GM18867 (cell line): ENCODE results near the gene TTC39A.
A peak's percentile ranks its signal among the peaks of the same experiment; 100 is the strongest.

Experiments used
- ATAC-seq: cut with Tn5 transposase; IDR thresholded peaks from one replicate; pipeline ENCODE4 v1.9.1; 2021; ENCODE audit warnings: mild to moderate bottlenecking, moderate library complexity; ENCODE audit not compliant: unreplicated experiment

TTC39A gene

DNA sequence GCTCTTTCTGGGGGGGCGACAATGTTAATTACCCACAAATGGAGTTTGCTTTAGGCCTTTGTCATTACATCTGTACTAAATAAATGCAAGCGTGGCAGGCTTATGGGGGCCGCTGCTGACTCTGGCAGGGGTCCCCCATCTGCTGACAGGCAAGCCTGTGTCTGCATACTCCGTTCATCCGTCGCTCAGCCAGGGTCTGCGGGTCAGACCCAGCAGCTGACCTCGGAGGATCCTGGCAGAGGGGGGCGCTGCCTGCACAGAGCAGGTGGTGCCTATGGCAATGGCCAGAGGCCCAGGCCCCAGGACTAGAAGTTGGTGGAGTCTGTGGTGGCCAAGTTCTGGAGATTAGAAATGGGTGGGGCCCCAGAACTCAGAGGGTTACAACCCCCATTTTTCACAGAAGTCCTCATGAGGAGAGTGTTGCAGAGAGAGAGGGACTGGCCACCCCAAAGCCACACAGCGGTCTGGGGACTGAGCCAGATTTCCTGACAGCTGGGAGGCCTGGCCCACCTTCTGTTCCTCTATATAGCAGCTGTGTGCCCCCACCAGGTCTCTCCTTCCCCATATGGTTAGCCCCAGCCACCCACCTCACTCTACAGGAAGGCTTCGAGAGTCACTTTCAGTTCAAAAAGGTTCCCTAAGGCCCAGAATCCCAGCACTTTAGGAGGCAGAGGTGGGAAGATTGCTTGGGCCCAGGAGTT is 31.0 kb downstream of the TTC39A start:
- ATAC-seq: no peak

DNA sequence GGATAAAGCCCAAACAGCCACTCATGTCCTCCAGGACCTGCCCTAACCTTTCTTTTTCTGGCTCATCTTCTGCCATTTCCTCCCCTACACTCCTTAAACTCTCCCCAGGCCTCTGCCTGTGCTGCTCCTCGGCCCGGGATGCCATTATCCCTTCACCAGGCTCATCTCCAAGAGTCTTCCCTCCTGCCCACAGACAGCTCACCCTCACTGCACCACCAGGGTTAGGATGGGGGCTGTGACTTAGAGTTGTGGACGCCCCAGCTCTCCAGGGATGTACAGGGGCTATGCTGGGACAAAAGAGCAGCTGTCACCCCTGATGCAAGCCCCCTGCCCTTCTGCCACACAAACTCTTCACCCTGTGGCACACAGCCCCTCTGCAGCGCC is 32.0 kb downstream of the TTC39A start:
- no peak for ATAC-seq

DNA sequence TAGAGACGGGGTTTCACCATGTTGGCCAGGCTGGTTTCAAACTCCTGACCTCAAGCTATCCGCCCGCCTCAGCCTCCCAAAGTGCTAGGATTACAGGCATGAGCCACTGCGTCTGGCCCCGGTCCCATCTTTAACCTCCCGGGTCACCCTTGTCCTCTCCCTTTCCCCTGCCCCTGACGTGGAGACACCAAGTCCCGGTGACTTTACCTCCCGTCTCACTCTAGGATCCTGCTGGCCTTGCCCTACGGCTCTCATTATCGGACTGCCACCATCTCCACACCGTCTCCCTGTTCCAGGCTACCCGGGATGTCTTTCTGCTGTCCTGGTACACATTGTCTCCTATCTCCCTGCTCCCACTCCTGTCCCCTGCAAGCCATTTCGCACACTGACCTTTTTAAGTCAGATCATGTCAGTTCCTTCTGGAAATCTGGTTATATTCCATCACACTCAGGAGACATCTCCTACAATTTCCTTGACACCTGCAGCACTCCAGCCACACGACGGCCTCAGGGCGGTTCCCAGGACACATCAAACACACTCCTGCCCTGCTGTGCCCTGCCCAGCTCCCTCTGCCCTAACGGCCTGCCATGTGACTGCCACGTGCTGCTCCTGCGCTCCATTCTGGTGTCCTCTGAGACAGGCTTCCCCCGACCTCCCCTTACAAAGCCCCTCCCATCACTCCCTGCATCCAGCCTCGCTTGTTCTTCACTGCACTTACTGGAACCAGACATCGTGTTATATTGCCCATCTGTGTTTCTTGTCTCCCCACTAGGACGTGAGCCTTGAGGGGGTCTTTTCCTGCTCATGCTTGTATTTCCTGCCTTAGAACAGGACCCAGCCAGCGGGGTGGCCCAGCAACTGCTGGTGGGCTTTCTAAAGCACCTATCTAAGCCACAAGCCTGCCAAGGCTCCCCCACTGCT is 32.7 kb downstream of the TTC39A start:
- no peak for ATAC-seq

DNA sequence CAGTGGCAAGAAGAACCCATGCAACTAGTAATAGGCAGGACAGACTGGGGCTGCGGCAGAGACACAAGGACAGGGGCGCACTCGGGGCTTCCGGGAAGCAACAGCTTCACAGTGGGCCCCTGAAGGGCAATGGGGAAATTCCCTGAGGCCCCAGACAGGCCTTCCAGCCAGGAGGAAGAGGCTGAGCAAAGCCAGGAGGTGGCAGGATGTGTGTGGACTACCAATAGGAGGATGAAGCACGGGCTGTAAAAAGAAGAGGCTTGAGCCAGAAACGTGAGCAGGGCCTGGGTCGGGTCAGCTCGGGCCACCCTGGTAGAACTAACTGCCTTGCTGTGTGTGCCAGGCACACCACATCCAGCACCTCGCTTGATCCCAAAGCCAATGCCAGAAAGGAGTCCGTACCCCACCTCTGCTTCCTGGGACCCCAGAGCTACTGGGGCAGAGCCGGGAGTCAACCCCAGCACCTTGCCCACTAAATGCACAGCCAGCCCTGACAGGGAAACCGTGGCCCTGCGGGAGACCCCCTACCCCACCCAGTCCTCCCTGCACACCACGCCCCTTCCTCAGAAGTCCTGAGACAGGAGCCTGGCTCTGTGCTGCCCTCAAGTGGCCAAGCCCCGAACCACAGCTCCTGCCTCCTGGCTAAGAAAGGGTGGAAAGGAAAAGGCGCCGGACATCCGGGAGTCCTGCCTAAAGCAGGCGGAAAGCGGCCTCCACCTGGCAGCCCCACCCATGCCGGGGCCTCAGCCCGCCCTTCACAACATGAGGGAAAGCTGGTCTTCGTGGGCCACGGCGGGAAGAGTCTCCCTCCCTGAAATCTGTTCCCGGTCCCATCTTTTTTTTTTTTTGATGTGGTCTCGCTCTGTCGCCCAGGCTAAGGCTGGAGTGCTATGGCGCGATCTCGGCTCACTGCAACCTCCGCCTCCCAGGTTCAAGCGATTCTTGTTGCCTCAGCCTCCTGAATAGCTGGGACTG is 33.7 kb downstream of the TTC39A start:
- ATAC-seq: peak; percentile 67

DNA sequence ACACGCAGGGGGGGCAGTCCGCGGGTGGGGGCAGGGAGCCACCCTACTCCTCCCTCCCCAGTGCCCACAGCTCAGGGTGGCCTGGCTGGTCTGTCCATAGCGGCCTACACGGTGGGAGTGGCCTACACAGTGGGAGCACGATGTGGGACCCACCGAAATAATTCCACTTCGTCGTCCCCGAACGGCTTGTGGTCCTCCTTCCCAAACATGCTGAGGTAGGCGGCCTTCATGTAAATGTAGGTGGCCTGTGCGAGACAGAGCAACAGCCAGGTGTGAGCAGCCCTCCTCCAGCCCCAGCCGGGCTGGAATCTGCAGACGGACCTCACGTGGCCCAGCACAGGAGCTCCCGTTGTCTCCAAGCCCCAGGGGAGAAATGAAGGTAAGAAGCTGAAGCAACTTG is 34.4 kb downstream of the TTC39A start:
- no peak for ATAC-seq

DNA sequence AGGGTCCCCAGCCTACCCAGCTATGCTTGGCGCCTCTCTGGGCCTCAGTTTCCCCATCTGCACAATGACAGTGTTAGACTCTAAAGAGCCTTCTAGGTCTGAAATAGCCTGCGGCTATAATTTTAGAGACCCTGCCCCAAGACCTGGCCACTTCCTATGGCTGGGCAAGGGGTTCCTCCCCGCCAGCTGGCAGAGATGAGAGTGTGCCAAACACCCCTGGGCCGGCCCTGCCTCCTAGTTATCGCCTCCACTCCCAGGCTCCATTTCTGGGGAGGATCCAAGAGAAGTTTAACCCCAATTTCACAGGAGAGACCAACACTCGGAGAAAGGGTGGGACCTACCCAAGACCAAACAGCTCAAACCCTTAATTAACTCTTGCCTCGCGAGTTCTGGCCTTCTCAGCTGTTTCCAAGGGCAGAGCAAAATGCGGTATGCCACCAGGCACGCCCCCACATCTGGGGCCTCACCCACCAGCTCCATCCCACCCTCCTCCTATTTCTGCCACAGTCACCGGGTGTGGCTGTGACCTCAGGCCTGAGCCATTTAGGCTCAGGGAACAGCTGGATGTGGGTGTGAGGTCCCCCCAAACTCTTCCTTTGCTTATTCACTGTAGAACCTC is 35.7 kb downstream of the TTC39A start:
- ATAC-seq: no peak

DNA sequence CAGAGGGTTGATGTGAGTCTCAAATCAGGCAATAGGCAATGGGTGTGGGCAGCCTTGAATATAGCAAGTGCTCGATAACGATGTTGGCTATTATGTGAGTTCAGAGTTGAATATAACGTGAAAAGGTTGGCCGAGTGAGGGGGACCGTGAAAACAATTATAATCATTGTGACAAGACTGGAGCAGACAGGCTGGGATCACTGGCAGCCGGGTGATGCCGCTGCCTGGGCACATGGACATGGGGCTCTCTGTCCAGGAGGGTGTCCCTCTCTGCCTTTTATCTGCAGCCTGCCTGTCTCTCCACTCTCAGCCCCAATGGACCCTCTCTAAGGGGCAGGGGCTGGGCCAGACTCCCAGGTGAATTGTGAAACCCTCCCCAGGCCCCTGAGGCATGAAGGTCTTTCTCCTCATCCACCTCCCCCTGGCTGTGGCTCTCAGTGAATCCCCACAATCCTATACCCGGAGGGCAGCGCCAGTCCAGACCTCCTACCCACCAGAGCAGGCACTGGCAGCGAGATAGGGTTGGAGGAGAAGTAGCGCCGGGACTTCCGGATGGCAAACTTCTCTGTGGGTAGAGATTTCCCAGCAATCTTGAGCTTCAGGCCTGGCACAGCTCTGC is 36.4 kb downstream of the TTC39A start:
- no peak for ATAC-seq

DNA sequence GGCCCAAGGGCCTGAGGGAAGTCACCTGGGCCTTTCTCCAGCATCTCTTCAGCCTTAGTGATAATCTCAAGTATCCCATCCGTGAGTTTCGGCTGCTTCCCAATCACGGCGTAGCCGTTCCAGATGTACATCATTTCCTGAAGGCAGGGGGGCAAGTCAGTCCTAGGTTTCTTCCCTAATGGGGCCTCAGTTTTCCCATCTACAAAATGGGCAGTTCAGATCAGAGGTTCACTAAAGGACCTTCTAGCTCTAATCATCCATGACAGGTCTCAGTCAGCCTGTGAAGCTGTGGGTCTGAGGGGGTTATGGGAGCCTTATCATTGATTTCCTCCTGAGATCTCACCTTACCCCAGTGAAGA is 39.9 kb downstream of the TTC39A start:
- no peak for ATAC-seq

DNA sequence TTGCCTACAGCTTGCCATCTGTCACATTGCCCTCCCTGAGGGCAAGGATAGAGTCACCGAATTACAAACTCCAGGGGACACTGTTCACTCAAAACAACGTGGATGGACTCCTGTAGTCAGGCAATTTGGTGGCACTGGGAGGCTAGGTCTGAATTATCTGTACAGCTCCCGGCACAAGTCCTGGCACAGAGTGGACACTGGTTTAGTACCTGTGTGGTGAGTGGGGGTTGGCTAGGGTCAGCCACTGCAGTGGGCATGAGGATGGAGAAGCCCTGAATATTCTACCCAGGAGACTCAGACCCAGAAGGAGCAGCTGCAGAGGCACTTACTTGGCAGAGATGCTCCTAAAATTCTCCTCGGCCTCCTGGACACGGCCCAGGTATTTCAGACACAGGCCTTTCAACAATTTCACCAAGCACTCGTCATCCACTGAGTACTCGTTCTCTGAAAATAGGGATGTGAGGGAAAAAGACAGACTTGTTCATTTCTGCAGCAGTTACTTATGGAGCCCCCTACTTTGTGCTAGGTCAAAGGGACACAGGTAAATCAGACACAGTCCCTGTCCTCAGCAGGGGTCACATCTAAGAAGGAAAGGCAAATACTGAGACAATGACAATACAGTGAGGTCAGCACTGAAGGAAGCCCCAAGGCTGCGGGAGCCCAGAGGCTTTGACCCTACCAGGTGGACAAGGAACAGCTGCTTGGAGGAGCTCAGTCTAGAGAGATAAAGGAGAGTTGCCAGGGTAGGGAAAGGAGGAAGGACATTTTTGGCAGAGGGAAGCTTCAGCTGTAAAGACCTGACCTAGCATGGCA is 40.5 kb downstream of the TTC39A start:
- ATAC-seq: no peak

DNA sequence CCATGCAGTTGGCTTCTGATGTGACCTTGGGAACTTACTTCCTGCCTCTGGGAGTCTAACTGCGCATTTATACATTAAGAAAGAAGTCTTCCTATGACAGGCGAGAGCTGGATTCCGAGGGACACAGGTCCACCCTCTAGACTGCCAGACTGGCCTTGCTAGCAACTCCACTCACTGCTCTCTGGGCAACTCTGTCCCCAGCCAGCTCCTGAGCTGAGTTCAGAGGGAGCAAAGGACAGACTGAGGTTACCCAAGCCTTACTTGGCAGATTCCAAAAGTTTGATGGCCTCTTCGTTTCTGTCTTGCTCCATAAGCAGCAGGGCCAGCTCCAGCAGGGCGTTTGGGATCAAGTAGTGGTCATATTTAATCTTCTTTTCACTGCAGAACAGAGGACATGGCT is 41.8 kb downstream of the TTC39A start:
- ATAC-seq: no peak

DNA sequence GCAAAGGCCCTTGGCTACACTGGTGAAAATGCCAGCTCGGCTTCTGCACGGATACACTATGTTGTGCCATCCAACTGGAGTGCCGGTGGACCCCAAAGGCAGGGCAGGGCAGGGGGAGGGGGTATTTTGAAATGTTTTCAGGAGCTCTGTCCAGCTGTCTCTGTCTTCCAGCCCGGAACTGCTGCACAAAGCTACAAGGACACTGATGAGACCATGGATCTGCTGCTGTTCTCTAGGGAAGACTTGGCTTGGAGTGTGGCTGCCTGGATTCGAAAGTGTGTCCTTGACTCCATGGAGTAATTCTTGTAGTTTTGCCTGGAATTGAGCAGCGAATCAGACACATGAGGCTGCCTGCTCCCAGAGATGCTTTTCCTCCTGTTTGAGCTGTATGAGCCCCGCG is 42.4 kb downstream of the TTC39A start:
- no peak for ATAC-seq

DNA sequence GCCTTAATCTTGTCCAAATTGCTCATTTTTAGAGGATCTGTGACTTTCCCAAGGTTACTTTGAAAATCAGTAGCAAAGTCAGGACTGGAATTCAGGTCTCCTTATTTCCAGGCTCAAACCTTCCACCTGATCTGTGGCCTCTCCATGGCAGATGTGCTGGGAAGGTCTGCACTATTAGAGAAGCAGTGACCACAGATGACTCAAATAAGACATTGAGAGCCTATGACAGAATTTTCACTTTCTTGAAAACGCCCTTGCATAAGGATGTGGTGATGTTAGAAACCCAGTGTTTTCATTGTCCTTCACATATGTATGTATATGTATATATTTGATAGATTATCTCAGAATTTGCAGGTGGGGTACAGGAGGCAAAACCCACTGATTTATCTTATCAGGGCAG is 45.3 kb downstream of the TTC39A start:
- peak; percentile 90 for ATAC-seq

DNA sequence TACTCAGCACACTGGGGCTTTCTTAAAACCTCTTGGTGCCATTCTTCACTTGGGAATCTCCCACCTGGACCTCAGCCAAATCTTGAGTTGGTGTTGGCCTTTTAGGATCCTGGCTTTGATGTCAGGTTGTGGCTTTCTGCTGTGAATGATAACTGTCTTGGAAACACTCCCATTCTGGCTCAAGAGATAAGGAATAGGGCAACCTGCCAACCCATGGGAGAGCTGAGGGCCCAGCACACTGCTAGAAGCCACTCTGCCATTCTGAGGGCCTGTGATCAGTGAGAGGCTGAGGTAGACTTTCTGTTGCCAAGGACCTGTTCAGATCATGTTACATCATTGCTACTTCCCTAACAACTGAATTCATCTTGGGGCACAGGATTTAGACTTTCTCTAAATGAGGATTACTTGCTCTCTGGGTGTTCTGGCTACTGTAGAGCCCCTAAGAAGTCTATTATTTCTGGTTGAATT is 45.8 kb downstream of the TTC39A start:
- peak; percentile 50 for ATAC-seq

DNA sequence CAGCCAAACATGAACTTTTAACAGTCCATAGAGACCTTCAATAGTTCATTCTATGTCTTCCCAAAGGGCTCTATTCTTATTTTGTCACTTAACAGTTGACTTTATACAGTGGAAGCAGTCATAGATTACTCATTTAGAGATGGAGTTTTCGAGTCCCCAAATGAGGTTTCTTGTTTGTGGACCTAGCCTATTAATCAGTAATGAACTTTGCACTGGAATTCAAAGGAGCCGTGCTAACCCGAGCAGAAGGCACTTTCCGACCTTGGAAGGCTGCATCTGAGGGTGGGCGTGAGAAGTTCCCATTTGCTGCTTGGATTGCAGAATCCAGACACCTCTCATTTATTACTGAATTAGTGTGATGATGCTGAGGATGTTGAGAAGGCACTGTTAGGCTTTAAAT is 46.4 kb downstream of the TTC39A start:
- no peak for ATAC-seq

DNA sequence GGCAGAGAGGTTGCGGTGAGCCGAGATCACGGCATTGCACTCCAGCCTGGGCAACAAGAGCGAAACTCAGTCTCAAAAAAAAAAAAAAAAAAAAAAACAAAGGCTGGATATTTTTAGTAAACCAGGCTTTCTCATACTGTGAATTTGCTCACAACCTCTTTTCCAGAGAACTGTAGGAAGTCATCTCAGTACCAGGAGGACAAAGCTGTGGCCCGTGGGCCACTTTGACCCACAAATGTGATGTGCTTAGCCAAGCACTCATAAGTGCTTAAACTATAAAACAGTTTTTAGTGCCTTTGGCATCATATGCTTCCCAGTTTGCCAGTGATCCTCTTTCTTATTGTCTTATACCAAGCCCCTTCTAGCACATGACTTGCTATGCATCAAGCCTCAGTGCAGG is 47.8 kb downstream of the TTC39A start:
- ATAC-seq: no peak

DNA sequence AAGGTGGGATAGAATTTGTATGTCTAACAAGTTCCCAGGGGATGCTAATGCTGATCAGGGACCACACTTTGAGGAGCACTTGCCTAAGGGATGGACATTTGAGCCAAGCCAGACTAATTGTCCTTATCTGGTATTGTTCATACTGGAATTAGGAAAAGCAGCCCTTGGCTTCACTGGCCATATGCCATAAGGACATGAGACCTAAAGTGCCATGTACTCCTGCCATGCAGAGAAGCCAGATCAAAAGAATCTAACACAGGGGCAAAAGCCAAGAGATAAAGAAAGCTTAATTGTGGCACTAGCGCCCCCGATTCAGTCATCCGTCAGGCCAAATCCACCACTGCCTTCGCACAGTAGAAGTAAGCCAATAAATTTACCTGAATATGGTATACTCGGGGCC is 48.6 kb downstream of the TTC39A start:
- ATAC-seq: no peak

DNA sequence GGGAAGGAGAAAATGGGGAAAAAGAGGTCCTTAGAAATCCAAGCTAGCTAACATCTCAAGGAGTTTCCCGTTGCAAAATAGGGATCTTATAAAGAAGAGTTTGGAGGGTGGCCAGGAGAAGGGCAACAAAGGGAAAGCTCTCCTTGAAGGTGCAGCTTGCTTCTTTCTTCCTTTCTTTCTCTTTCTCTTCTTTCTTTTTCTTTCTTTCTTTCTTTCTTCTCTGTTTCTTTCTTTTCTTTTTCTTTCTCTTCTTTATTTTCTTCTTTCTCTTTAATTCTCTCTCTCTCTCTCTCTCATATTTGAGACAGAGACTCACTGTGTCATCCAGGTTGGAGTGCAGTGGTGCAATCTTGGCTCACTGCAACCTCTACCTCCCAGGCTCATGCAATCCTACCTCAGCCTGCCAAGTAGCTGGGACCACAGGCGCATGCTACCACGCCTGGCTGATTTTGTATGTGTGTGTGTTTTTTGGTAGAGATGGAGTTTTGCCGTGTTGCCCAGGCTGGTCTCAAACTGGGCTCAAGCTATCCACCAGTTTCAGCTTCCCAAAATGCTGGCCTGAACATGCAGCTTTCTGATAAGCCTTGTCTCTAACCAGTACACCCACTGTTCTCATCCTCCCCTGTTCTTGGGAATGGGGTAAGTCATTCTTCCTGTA is 49.9 kb downstream of the TTC39A start:
- no peak for ATAC-seq

DNA sequence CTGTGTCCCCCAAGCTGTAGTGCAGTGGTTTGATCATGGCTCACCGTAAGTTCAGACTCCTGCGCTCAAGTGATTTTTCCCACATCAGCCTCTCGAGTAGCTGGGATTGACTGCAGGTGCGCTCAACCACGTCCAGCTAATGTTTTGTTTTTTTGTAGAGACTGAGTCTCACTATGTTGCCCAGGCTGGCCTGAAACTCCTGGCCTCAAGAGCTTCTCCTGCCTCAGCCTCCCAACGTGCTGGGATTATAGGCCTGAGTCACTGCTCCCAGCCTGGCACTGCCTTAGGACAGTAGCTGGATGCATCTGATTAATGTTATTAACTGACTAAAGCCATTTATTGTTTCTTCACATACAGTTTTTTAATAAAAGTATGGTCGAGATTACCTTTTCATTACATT is 54.1 kb downstream of the TTC39A start:
- ATAC-seq: no peak

DNA sequence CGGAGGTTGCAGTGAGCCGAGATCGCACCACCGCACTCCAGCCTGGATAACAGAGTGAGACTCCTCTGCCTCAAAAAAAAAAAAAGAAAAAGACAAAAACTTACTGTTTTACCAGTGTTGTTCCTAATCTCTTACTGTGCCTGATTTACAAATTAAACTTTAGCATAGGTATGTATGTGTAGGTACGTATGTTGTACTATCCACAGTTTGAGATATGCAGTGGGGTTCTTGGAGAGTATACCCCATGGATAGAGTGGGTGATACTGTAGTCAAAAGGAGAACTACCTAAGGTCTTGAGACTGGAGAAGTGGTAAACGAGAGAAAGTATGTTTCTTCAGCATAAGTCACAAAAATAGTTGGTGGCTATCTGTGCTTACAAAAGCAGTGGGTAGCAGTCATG is 55.7 kb downstream of the TTC39A start:
- no peak for ATAC-seq
